KMS-11 (cell line): ENCODE measurements around the gene PCK1.

Experiments
- H2AFZ ChIP-seq: fragments of 200-600 bp; sonication (generic); 2 replicates; pipeline ENCODE4 v1.6.1; 2016; ENCODE audit warnings: antibody characterized with exemption, mixed run types, low read depth
- H3K27ac ChIP-seq: fragments of 200-600 bp; sonication (generic); 2 replicates; pipeline ENCODE4 v1.6.1; 2016; ENCODE audit warnings: mild to moderate bottlenecking, mixed run types
- H3K27me3 ChIP-seq: fragments of 200-600 bp; sonication (generic); 2 replicates; pipeline ENCODE4 v1.6.1; 2017; ENCODE audit warnings: mild to moderate bottlenecking, low read depth, mixed run types, moderate library complexity; ENCODE audit not compliant: insufficient read depth
- H3K36me3 ChIP-seq: fragments of 200-600 bp; sonication (generic); 2 replicates; pipeline ENCODE4 v1.6.1; 2017; ENCODE audit warnings: mild to moderate bottlenecking, mixed run types; ENCODE audit not compliant: insufficient read depth
- H3K4me1 ChIP-seq: fragments of 200-600 bp; sonication (generic); 2 replicates; pipeline ENCODE4 v1.6.1; 2016; ENCODE audit warnings: mild to moderate bottlenecking, low read depth, mixed run types; ENCODE audit not compliant: poor library complexity, severe bottlenecking
- H3K4me2 ChIP-seq: fragments of 200-600 bp; sonication (generic); 2 replicates; pipeline ENCODE4 v1.7.0; 2016; ENCODE audit warnings: mild to moderate bottlenecking, mixed run types
- H3K4me3 ChIP-seq: fragments of 200-600 bp; sonication (generic); IDR thresholded peaks from 2 replicates; pipeline ENCODE4 v1.6.1; 2017; ENCODE audit warnings: low read depth, low read length, mixed read lengths; ENCODE audit not compliant: insufficient read depth
- H3K79me2 ChIP-seq: fragments of 200-600 bp; sonication (generic); 2 replicates; pipeline ENCODE4 v1.6.1; 2016; ENCODE audit warnings: low read depth, mixed run types; ENCODE audit not compliant: insufficient read depth
- H3K9ac ChIP-seq: fragments of 200-600 bp; sonication (generic); 2 replicates; pipeline ENCODE4 v1.6.1; 2016; ENCODE audit warnings: mild to moderate bottlenecking, mixed run types
- H4K20me1 ChIP-seq: fragments of 200-600 bp; sonication (generic); 2 replicates; pipeline ENCODE4 v1.6.1; 2016; ENCODE audit warnings: mild to moderate bottlenecking, mixed run types; ENCODE audit not compliant: insufficient read depth
- TF ChIP-seq, protein P1 (sequence below): fragments of 200-600 bp; sonication (generic); conservative IDR thresholded peaks from 2 replicates; pipeline ENCODE4 v1.6.1; 2017; ENCODE audit warnings: low read depth, mild to moderate bottlenecking, antibody characterized with exemption, low read length, moderate library complexity, mixed read lengths

PCK1 gene

DNA sequence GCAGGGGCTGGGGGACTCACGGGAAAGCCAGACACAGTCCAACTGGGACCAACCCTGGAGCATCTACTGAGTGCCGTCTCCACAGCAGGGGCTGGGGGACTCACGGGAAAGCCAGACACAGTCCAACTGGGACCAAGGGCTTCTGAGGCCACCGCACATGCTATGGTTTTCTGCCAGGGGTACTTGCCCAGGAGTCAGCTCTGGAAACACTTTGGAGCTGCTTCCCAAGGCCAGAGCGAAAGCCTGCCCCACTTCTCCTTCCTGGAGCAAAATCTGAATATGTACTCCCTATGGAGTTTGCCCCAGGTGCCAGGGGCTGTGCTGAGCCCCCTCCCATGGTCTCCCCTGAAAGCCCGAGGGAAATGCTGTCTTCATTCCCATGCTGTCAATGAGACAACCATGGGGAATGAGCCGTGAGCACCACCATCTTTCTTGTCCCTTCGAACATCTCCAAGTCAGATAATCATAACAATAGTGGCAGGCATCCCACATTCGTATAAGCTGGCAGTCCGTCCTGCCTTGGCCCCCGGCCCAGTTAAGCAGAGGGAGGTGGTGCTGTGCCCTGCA is 18.5 kb downstream of the PCK1 start:
- TF ChIP-seq, protein P1, sequence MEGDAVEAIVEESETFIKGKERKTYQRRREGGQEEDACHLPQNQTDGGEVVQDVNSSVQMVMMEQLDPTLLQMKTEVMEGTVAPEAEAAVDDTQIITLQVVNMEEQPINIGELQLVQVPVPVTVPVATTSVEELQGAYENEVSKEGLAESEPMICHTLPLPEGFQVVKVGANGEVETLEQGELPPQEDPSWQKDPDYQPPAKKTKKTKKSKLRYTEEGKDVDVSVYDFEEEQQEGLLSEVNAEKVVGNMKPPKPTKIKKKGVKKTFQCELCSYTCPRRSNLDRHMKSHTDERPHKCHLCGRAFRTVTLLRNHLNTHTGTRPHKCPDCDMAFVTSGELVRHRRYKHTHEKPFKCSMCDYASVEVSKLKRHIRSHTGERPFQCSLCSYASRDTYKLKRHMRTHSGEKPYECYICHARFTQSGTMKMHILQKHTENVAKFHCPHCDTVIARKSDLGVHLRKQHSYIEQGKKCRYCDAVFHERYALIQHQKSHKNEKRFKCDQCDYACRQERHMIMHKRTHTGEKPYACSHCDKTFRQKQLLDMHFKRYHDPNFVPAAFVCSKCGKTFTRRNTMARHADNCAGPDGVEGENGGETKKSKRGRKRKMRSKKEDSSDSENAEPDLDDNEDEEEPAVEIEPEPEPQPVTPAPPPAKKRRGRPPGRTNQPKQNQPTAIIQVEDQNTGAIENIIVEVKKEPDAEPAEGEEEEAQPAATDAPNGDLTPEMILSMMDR = no peak
- H3K27ac ChIP-seq = no peak overlapping the region
- H3K36me3 ChIP-seq = no peaks in the 10 kb centered on the region
- no peak overlapping the region for H3K9ac ChIP-seq
- H4K20me1 ChIP-seq = no peaks in the 10 kb centered on the region
- no peak overlapping the region for H3K4me3 ChIP-seq
- H3K27me3 ChIP-seq = peaks cover 99% of the 10 kb centered on the region
- H3K79me2 ChIP-seq = no peaks in the 10 kb centered on the region
- no peaks in the 10 kb centered on the region for H3K4me1 ChIP-seq
- no peak overlapping the region for H3K4me2 ChIP-seq
- no peak overlapping the region for H2AFZ ChIP-seq

DNA sequence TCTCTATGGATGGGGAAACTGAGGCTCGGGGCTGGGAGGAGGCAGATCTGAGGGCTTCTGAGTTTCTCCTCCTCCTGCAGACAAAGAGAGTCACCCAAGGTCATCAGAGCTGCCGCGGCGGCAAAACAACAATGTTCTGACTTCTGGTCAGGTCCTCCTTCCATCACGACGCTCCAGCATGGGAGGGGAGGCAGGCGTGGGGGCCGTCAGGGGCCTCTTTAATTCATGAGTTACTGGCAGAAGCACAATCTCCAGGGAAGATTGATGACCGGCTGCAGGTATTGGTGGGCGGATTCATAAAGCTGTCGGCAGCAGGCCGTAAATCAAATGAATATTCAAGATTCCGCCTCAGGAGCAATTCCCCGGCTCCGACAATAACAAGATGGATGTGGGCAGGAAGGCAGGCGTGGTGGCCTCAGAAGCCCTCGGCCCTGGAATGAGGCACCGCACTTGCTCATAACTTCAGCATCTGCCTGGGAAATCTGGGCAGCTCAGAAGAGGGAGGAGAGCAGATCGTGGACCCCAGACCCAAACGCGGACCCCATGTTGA is 19.1 kb downstream of the PCK1 start:
- H3K4me1 ChIP-seq = no peaks in the 10 kb centered on the region
- no peak overlapping the region for H3K9ac ChIP-seq
- peaks cover 99% of the 10 kb centered on the region for H3K27me3 ChIP-seq
- no peak overlapping the region for H3K4me2 ChIP-seq
- no peak overlapping the region for H3K4me3 ChIP-seq
- H3K79me2 ChIP-seq = no peaks in the 10 kb centered on the region
- TF ChIP-seq, protein P1 = no peak
- no peak overlapping the region for H2AFZ ChIP-seq
- no peaks in the 10 kb centered on the region for H3K36me3 ChIP-seq
- H3K27ac ChIP-seq = no peak overlapping the region
- no peaks in the 10 kb centered on the region for H4K20me1 ChIP-seq

DNA sequence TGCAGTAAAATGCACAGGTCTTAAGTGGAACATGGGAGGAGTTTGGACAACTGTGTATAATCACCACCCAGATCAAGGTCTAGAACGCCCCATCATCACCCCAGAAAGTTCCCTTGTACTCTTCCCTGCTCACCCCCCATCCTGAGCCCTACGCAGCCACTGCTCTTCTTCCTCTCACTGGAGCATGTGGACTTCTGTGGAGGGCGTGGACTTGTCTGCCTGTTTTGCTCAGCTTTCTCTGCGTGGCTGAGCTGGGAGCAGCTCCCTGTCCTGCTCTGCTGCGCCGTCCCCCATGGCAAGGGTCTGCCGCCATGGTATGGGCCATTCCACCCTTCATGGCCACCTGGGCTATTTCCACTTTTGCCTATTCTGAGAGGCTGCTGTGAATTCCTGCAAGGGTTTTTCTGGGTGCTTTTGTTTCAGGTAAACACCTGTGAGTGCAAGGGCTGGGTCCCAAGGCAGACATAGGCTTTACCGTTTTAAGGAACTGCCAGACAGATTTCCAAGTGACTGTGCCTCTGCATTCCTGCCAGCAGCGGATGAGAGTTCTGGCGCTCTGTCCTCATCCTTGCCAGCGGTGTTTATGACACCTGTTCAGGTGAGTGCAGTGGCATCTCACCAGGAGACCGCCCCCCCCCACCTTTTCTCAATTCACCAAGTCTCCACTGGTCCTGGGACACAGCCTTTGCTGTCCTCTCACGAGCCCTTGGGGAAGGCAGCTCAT is 19.7 kb downstream of the PCK1 start:
- no peak overlapping the region for H2AFZ ChIP-seq
- no peak overlapping the region for H3K4me3 ChIP-seq
- H4K20me1 ChIP-seq = no peaks in the 10 kb centered on the region
- H3K4me2 ChIP-seq = no peak overlapping the region
- no peaks in the 10 kb centered on the region for H3K79me2 ChIP-seq
- H3K9ac ChIP-seq = no peak overlapping the region
- H3K36me3 ChIP-seq = no peaks in the 10 kb centered on the region
- peaks cover 96% of the 10 kb centered on the region for H3K27me3 ChIP-seq
- no peak overlapping the region for H3K27ac ChIP-seq
- H3K4me1 ChIP-seq = no peaks in the 10 kb centered on the region
- TF ChIP-seq, protein P1 = no peak

DNA sequence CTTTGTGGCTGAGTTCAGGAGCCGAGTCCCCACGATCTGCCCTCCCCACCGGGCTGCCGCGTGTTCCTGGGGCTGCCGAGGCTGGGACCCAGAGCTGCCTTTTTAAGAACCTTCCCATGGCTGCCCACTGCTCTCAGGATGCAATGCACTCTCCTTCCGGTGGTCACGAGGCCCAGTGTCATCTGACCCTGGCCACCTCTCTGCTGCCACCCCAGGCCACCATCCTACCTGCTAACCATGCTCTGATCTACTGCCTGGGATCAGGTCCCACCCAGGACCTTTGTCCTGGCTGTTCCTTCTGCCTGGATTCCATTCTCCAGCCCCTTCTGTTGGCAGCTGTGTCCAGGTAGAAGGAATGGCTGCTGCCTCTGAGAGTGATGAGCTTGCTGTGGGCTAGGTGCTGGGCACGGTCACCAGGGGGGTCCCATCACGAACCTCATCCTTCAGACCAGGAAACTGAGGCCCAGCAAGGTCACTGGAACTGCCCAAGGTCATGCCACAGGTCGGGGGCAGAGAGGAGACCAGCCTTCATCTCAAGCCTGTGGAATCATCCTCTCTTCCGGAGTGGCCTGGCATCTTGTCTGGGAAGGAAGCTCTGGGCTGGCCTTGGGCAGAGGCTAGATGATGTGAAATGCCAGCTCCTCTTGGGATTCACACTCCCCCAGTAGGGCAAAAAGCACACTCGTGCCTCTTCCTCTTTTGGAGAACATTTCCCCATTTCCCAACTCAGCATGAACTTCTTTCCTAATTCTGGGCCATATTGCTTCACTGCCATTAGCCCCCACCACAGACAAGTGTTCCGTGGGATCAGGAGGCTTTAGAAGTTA is 20.5 kb downstream of the PCK1 start:
- H3K9ac ChIP-seq = no peak overlapping the region
- no peak overlapping the region for H3K4me3 ChIP-seq
- H3K79me2 ChIP-seq = no peaks in the 10 kb centered on the region
- H3K27me3 ChIP-seq = peaks cover 92% of the 10 kb centered on the region
- no peak overlapping the region for H3K27ac ChIP-seq
- no peak overlapping the region for H3K4me2 ChIP-seq
- no peaks in the 10 kb centered on the region for H3K4me1 ChIP-seq
- TF ChIP-seq, protein P1 = no peak
- H2AFZ ChIP-seq = no peak overlapping the region
- H3K36me3 ChIP-seq = no peaks in the 10 kb centered on the region
- H4K20me1 ChIP-seq = no peaks in the 10 kb centered on the region
